ENCODE data around the gene SPTBN5.

Gene SPTBN5

GRCh38 chr15:41805711-41806110, 88.1 kb downstream of the SPTBN5 start:
- peak overlapping the region; percentile 97 for H3K27ac ChIP-seq
- POLR2A ChIA-PET (ENCODE audit: low non-redundant PET): interaction anchor here (0.6 to 0.8 kb wide), 2 partner anchors 31 to 34 kb away, joined by 5 to 12 read pairs; partner anchors contain the start of gene MAPKBP1
- no peak for DNase-seq (ENCODE audit: low spot score)
- CTCF ChIA-PET: interaction anchor here (0.7 to 1.2 kb wide), 2 partner anchors 26 to 31 kb away, joined by 4 to 7 read pairs; partner anchors contain the start of gene MAPKBP1
- TF ChIP-seq CTCF (conservative IDR thresholded peaks at IDR 0.05; ENCODE audit: low read depth): no peak

- no peak for TF ChIP-seq CTCF (conservative IDR thresholded peaks at IDR 0.05; ENCODE audit: low read depth)
- CTCF ChIA-PET: interaction anchor here (0.7 to 1.2 kb wide), 2 partner anchors 31 to 148 kb away, joined by 3 to 7 read pairs; partner anchors contain the start of gene MAPKBP1
- DNase-seq (ENCODE audit: low spot score): peak; percentile 39
- peak overlapping the region; percentile 97 for H3K27ac ChIP-seq
- POLR2A ChIA-PET (ENCODE audit: low non-redundant PET): interaction anchor here (0.6 kb wide), 1 partner anchor 33 kb away, joined by 12 read pairs; no protein-coding TSS in a partner anchor
Observed at GRCh38 chr15:41804916-41805666, 88.8 kb downstream of the SPTBN5 start.

GRCh38 chr15:41804361-41804760, 89.5 kb downstream of the SPTBN5 start:
- H3K27ac ChIP-seq: peak overlapping the region; percentile 97
- POLR2A ChIA-PET (ENCODE audit: low non-redundant PET): no interaction called here
- CTCF ChIA-PET: interaction anchor here (0.7 to 1.4 kb wide), 2 partner anchors 29 to 30 kb away, joined by 5 to 7 read pairs; partner anchors contain the start of gene MAPKBP1
- DNase-seq (ENCODE audit: low spot score): peak; percentile 92
- TF ChIP-seq CTCF (conservative IDR thresholded peaks at IDR 0.05; ENCODE audit: low read depth): no peak

- POLR2A ChIA-PET (ENCODE audit: low non-redundant PET): no interaction called here
- CTCF ChIA-PET: interaction anchor here (0.9 kb wide), 1 partner anchor 10 kb away, joined by 3 read pairs; no protein-coding TSS in a partner anchor
- DNase-seq (ENCODE audit: low spot score): no peak
- peak overlapping the region; percentile 75 for H3K27ac ChIP-seq
- no peak for TF ChIP-seq CTCF (conservative IDR thresholded peaks at IDR 0.05; ENCODE audit: low read depth)
Observed at GRCh38 chr15:41801850-41802455, 91.9 kb downstream of the SPTBN5 start.

- ChIA-PET POLR2A (ENCODE audit: low non-redundant PET) (interaction anchor here (0.5 kb wide), 1 partner anchor 24 kb away, joined by 3 read pairs; no protein-coding TSS in a partner anchor), CTCF (interaction anchor here (0.6 kb wide), 2 partner anchors 12 to 17 kb away, joined by 3 to 5 read pairs; no protein-coding TSS in a partner anchor)
- H3K27ac ChIP-seq: peak overlapping the region; percentile 75
- no peak for TF ChIP-seq CTCF (conservative IDR thresholded peaks at IDR 0.05; ENCODE audit: low read depth)
- no peak for DNase-seq (ENCODE audit: low spot score)
Observed at GRCh38 chr15:41801185-41801584, 92.7 kb downstream of the SPTBN5 start.

GRCh38 chr15:41799488-41799805, 94.4 kb downstream of the SPTBN5 start:
- peak overlapping the region; percentile 58 for H3K27ac ChIP-seq
- ChIA-PET CTCF (no interaction called here), POLR2A (ENCODE audit: low non-redundant PET) (no interaction called here)
- no peak for DNase-seq (ENCODE audit: low spot score)
- TF ChIP-seq CTCF (conservative IDR thresholded peaks at IDR 0.05; ENCODE audit: low read depth): no peak

Measured in RWPE1 (cell line).